HEK293 (cell line): ENCODE data around the gene DNAJC4.
A peak's percentile ranks its signal among the peaks of the same experiment; 100 is the strongest.

ENCODE experiments used
- BCL6B ChIP-seq: fragments of 450-650 bp; formaldehyde crosslinking; IDR thresholded peaks from 2 replicates; pipeline ENCODE4 v1.5.1; 2017; ENCODE audit warnings: missing biosample characterization, missing genetic modification characterization
- GLIS1 ChIP-seq: fragments of 450-650 bp; formaldehyde crosslinking; IDR thresholded peaks from 2 replicates; pipeline ENCODE4 v1.5.1; 2016; ENCODE audit warnings: missing biosample characterization, missing genetic modification characterization
- HIC1 ChIP-seq: fragments of 450-650 bp; formaldehyde crosslinking; IDR thresholded peaks from 2 replicates; pipeline ENCODE4 v1.5.1; 2016; ENCODE audit warnings: missing biosample characterization, missing genetic modification characterization
- INSM2 ChIP-seq: fragments of 450-650 bp; formaldehyde crosslinking; IDR thresholded peaks from 2 replicates; pipeline ENCODE4 v1.5.1; 2016; ENCODE audit warnings: missing biosample characterization, missing genetic modification characterization
- PRDM6 ChIP-seq: fragments of 450-650 bp; formaldehyde crosslinking; IDR thresholded peaks from 2 replicates; pipeline ENCODE4 v1.5.1; 2017; ENCODE audit warnings: missing biosample characterization, missing genetic modification characterization
- SP3 ChIP-seq: fragments of 450-650 bp; formaldehyde crosslinking; IDR thresholded peaks from 2 replicates; pipeline ENCODE4 v1.5.1; 2016; ENCODE audit warnings: missing biosample characterization, missing genetic modification characterization
- YY1 ChIP-seq: fragments of 450-650 bp; formaldehyde crosslinking; IDR thresholded peaks from 2 replicates; pipeline ENCODE4 v1.5.1; 2018; ENCODE audit warnings: missing biosample characterization, missing genetic modification characterization
- ZBTB10 ChIP-seq: fragments of 450-650 bp; formaldehyde crosslinking; IDR thresholded peaks from 2 replicates; pipeline ENCODE4 v1.5.1; 2016; ENCODE audit warnings: missing biosample characterization, missing genetic modification characterization
- ZBTB49 ChIP-seq: fragments of 450-650 bp; formaldehyde crosslinking; IDR thresholded peaks from 2 replicates; pipeline ENCODE4 v1.5.1; 2016; ENCODE audit warnings: missing biosample characterization, missing genetic modification characterization, low read depth
- ZNF157 ChIP-seq: fragments of 450-650 bp; formaldehyde crosslinking; IDR thresholded peaks from 2 replicates; pipeline ENCODE4 v1.5.1; 2016; ENCODE audit warnings: missing biosample characterization, missing genetic modification characterization
- ZNF221 ChIP-seq: fragments of 450-650 bp; formaldehyde crosslinking; IDR thresholded peaks from 2 replicates; pipeline ENCODE4 v1.5.1; 2017; ENCODE audit warnings: missing biosample characterization, missing genetic modification characterization, borderline replicate concordance
- ZNF23 ChIP-seq: fragments of 450-650 bp; formaldehyde crosslinking; IDR thresholded peaks from 2 replicates; pipeline ENCODE4 v1.5.1; 2016; ENCODE audit warnings: missing biosample characterization, missing genetic modification characterization, borderline replicate concordance
- ZNF311 ChIP-seq: fragments of 450-650 bp; formaldehyde crosslinking; IDR thresholded peaks from 2 replicates; pipeline ENCODE4 v1.5.1; 2017; ENCODE audit warnings: missing biosample characterization, missing genetic modification characterization, borderline replicate concordance
- ZNF544 ChIP-seq: fragments of 450-650 bp; formaldehyde crosslinking; IDR thresholded peaks from 2 replicates; pipeline ENCODE4 v1.5.0; 2017; ENCODE audit warnings: missing biosample characterization, missing genetic modification characterization
- ZNF626 ChIP-seq: fragments of 450-650 bp; sonication (Bioruptor Pico); formaldehyde crosslinking; IDR thresholded peaks from 2 replicates; pipeline ENCODE4 v1.5.1; 2018; ENCODE audit warnings: missing biosample characterization, missing genetic modification characterization, inconsistent platforms
- ZNF701 ChIP-seq: fragments of 450-650 bp; formaldehyde crosslinking; IDR thresholded peaks from 2 replicates; pipeline ENCODE4 v1.5.1; 2016; ENCODE audit warnings: missing biosample characterization, missing genetic modification characterization
- ZNF837 ChIP-seq: fragments of 450-650 bp; formaldehyde crosslinking; IDR thresholded peaks from 2 replicates; pipeline ENCODE4 v1.5.1; 2016; ENCODE audit warnings: missing biosample characterization, missing genetic modification characterization
- ZNF843 ChIP-seq: fragments of 450-650 bp; formaldehyde crosslinking; IDR thresholded peaks from 2 replicates; pipeline ENCODE4 v1.5.1; 2016; ENCODE audit warnings: missing biosample characterization, missing genetic modification characterization
- ZSCAN4 ChIP-seq: fragments of 450-650 bp; formaldehyde crosslinking; IDR thresholded peaks from 2 replicates; pipeline ENCODE4 v1.5.1; 2017; ENCODE audit warnings: missing biosample characterization, missing genetic modification characterization
- ZXDB ChIP-seq: fragments of 450-650 bp; formaldehyde crosslinking; IDR thresholded peaks from 2 replicates; pipeline ENCODE4 v1.5.1; 2016; ENCODE audit warnings: missing biosample characterization, missing genetic modification characterization

Gene DNAJC4

GRCh38 chr11:64225608-64226506 is 4.5 kb upstream of the DNAJC4 start, which contains the start of the genes NUDT22 and TRPT1 (continued):
- TF ChIP-seq ZNF701 (tag by site-specific recombination) (no peak), ZXDB (tag by site-specific recombination) (peak; percentile 73), ZBTB10 (tag by site-specific recombination) (0 out of 2 replicates have a peak, but pooled peaks have one; percentile 19), ZNF157 (tag by site-specific recombination) (no peak), ZNF544 (tag by site-specific recombination) (no peak), YY1 (tag by site-specific recombination) (no peak), HIC1 (peak; percentile 70; the same call in 1 of the 2 replicates), ZNF626 (tag by site-specific recombination) (no peak), ZNF23 (tag by site-specific recombination) (no peak), ZBTB49 (tag by site-specific recombination) (no peak), ZNF837 (tag by site-specific recombination) (no peak), SP3 (tag by site-specific recombination) (peak; percentile 69), ZNF843 (tag by site-specific recombination) (no peak), INSM2 (tag by site-specific recombination) (no peak), PRDM6 (tag by site-specific recombination) (no peak), ZSCAN4 (tag by site-specific recombination) (no peak), ZNF311 (tag by site-specific recombination) (no peak), GLIS1 (tag by site-specific recombination) (peak; percentile 4; the same call in 1 of the 2 replicates), ZNF221 (tag by site-specific recombination) (no peak), BCL6B (tag by site-specific recombination) (no peak)
